Stomach (tissue), 4 donors: ENCODE measurements around the gene SORCS2.

Experiments used
- CTCF ChIP-seq, 7 experiments: fragments of 450-650 bp in 4 of 7; fragments of 200-600 bp in 3 of 7; sonication (generic) in 3 of 7; IDR thresholded peaks; one replicate each; pipeline ENCODE4 v1.5.1; 2016 to 2019; ENCODE audit warnings: antibody characterized with exemption in 7 of 7, control low read depth in 2 of 7, mild to moderate bottlenecking in 1 of 7
- EP300 ChIP-seq: sonication (generic); formaldehyde crosslinking; IDR thresholded peaks from one replicate; pipeline ENCODE4 v1.6.1; 2017; ENCODE audit warnings: antibody characterized with exemption
- POLR2A ChIP-seq, 4 donors: fragments of 450-650 bp; IDR thresholded peaks; one replicate each; pipeline ENCODE4 v1.6.1; 2016; ENCODE audit warnings: antibody characterized with exemption in 4 of 4, control low read depth in 2 of 4, mild to moderate bottlenecking in 1 of 4, moderate library complexity in 1 of 4

GRCh38 chr4:7297881-7298280 lies 105.5 kb downstream of the SORCS2 start:
- no peak for TF ChIP-seq POLR2A (IDR thresholded peaks at IDR 0.05)
- no peak for TF ChIP-seq CTCF (IDR thresholded peaks at IDR 0.05)
- TF ChIP-seq EP300: no peak
